ENCODE data around the gene TMPRSS6. TPM values are rescaled to one million over a fixed set of nuclear protein-coding genes. Genes with fewer than 3 reads are reported as not detected.

Gene TMPRSS6
- total RNA-seq, 2 experiments from 2014 or later, result 11.3 to 12.4 TPM

GRCh38 chr22:37057796-37058510 is 51.6 kb downstream of the TMPRSS6 start:
- Mint-ChIP-seq H3K4me3 (no peak overlapping the region), H3K36me3 (ENCODE audit: low read depth) (peaks cover 7% of the 10 kb centered on the region), H3K27ac (no peak overlapping the region), H3K9me3 (no peaks in the 10 kb centered on the region), H3K27me3 (no peaks in the 10 kb centered on the region), H3K4me1 (ENCODE audit: low read depth) (peaks cover 34% of the 10 kb centered on the region)
- no peak for ATAC-seq
- ChIA-PET POLR2A (no interaction called here), CTCF (no interaction called here)
- DNase-seq, result no peak
- TF ChIP-seq CTCF (IDR thresholded peaks at IDR 0.05), result no peak
- intact Hi-C loops (cut with micrococcal nuclease), result no loop called here

GRCh38 chr22:37057226-37057625 is 52.3 kb downstream of the TMPRSS6 start:
- H3K9me3 Mint-ChIP-seq, result no peaks in the 10 kb centered on the region
- ATAC-seq (no peak), DNase-seq (no peak)
- intact Hi-C loops (cut with micrococcal nuclease), result no loop called here
- TF ChIP-seq CTCF (IDR thresholded peaks at IDR 0.05), result no peak
- H3K4me3 Mint-ChIP-seq, result no peak overlapping the region
- no peak overlapping the region for H3K27ac Mint-ChIP-seq
- ChIA-PET POLR2A (no interaction called here), CTCF (no interaction called here)
- peaks cover 7% of the 10 kb centered on the region for H3K36me3 Mint-ChIP-seq (ENCODE audit: low read depth)
- peaks cover 36% of the 10 kb centered on the region for H3K4me1 Mint-ChIP-seq (ENCODE audit: low read depth)
- H3K27me3 Mint-ChIP-seq, result no peaks in the 10 kb centered on the region

- Mint-ChIP-seq H3K9me3 (no peaks in the 10 kb centered on the region), H3K4me3 (no peak overlapping the region), H3K27me3 (no peaks in the 10 kb centered on the region), H3K27ac (peak overlapping the region; percentile 30), H3K36me3 (ENCODE audit: low read depth) (peaks cover 7% of the 10 kb centered on the region), H3K4me1 (ENCODE audit: low read depth) (peaks cover 27% of the 10 kb centered on the region)
- intact Hi-C loops (cut with micrococcal nuclease), result no loop called here
- POLR2A ChIA-PET, result no interaction called here
- CTCF ChIA-PET, result interaction anchor here (2.0 kb wide), 1 partner anchor 142 kb away, joined by 9 read pairs; no protein-coding TSS in a partner anchor
- no peak for DNase-seq
- no peak for TF ChIP-seq CTCF (IDR thresholded peaks at IDR 0.05)
- no peak for ATAC-seq
Observed at GRCh38 chr22:37056246-37056645, 53.3 kb downstream of the TMPRSS6 start.

DNA sequence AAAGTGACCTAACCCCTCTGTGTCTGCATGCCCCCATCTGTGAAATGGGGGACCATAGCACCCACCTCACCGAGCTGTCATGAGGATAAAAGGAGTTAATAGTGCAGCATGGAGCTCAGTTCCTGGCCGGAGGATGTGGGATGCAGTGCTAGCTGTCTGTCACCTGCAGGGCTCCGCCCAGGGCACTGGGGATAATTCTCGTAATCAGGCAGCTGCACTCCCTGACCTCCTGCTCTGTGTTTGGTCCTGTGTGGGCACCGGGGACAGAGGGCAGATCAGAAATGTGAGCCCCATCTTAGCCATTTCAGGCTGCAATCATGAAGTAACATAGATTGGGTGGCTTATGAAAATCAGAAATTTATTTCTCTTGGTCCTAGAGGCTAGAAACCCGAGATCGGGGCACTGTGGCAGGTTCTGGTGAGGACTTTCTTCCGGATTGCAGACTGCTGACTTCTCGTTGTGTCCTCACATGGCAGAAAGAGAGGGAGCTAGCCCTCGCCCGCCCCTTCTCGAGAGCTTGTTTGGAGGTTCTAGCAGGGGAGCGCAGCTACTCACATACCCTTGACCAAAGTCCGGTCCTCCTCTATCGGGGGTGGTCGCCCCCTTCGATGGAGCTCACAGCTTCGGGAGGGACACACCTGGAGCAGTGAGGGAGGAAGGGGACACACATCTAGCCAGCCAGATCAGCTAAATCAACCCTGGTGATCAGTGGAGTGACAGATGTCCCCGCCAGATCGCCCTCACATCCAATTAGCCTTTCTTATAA is 54.7 kb downstream of the TMPRSS6 start:
- Mint-ChIP-seq H3K27me3 (no peaks in the 10 kb centered on the region), H3K36me3 (ENCODE audit: low read depth) (peaks cover 7% of the 10 kb centered on the region), H3K9me3 (no peaks in the 10 kb centered on the region), H3K4me3 (no peak overlapping the region), H3K4me1 (ENCODE audit: low read depth) (peaks cover 14% of the 10 kb centered on the region), H3K27ac (no peak overlapping the region)
- no peak for DNase-seq
- CTCF ChIA-PET, result interaction anchor here (0.6 to 2.0 kb wide), 7 partner anchors 9 to 401 kb away, joined by 3 to 16 read pairs (median 3); no protein-coding TSS in a partner anchor
- POLR2A ChIA-PET, result interaction anchor here (1.1 to 1.6 kb wide), 3 partner anchors 11 to 139 kb away, joined by 3 to 5 read pairs (median 3); no protein-coding TSS in a partner anchor
- intact Hi-C loops (cut with micrococcal nuclease), result no loop called here
- no peak for TF ChIP-seq CTCF (IDR thresholded peaks at IDR 0.05)
- no peak for ATAC-seq

DNA sequence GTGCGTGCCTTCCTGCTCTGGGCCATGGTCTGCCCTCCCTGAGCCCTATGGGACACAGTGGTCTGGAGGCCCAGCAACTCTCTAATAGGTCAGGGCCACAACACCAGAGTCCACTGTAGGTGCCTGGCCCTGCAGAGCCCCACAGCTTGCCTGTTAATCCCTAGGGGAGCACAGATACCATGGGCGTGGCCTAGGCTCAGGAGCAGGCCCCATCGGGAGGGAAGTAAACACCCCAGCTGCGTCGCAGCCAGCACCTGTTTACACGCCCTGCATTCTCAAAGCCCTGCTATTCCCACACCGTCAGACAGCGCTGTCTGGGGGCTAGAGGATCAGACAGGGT is 55.5 kb downstream of the TMPRSS6 start:
- TF ChIP-seq CTCF (IDR thresholded peaks at IDR 0.05), result no peak
- CTCF ChIA-PET, result interaction anchor here (1.2 to 1.9 kb wide), 2 partner anchors 8 to 9 kb away, joined by 3 to 16 read pairs; no protein-coding TSS in a partner anchor
- Mint-ChIP-seq H3K27ac (no peak overlapping the region), H3K4me3 (no peak overlapping the region), H3K27me3 (no peaks in the 10 kb centered on the region), H3K9me3 (no peaks in the 10 kb centered on the region), H3K4me1 (ENCODE audit: low read depth) (peaks cover 14% of the 10 kb centered on the region), H3K36me3 (ENCODE audit: low read depth) (peaks cover 7% of the 10 kb centered on the region)
- no peak for DNase-seq
- POLR2A ChIA-PET, result interaction anchor here (1.1 to 1.6 kb wide), 2 partner anchors 12 to 140 kb away, joined by 3 to 5 read pairs; no protein-coding TSS in a partner anchor
- no peak for ATAC-seq
- intact Hi-C loops (cut with micrococcal nuclease), result no loop called here
